ENCODE data around the gene OMP. TPM values are rescaled to one million over a fixed set of nuclear protein-coding genes. Genes with fewer than 3 reads are reported as not detected.

Gene OMP
- polyA plus RNA-seq, 3 donors: not detected

GRCh38 chr11:77082838-77083565 is 19.6 kb upstream of the OMP start:
- no peak overlapping the region for H3K27ac ChIP-seq (ENCODE audit: low read depth, low read length)
- 59 to 82% (median 66%) methylated on average over 15 of the region's 15 CpGs for WGBS, 3 donors

- WGBS, 3 donors: 90 to 96% (median 92%) methylated on average over 12 of the region's 12 CpGs
Observed at GRCh38 chr11:77083566-77084245, 18.9 kb upstream of the OMP start.

GRCh38 chr11:77084581-77085191 is 18.0 kb upstream of the OMP start:
- WGBS, 3 donors: 87 to 96% (median 94%) methylated on average over 25 of the region's 25 CpGs
- H3K27ac ChIP-seq (ENCODE audit: low read depth, low read length): no peak overlapping the region

More at GRCh38 chr11:77083566-77084245, 18.9 kb upstream of the OMP start:
- no peak overlapping the region for H3K27ac ChIP-seq (ENCODE audit: low read depth, low read length)

GRCh38 chr11:77085652-77086051 is 17.0 kb upstream of the OMP start:
- no peak overlapping the region for H3K27ac ChIP-seq (ENCODE audit: low read depth, low read length)
- WGBS, 3 donors: 91 to 93% (median 92%) methylated on average over 6 of the region's 6 CpGs

GRCh38 chr11:77086521-77087472 is 15.8 kb upstream of the OMP start:
- WGBS, 3 donors: 73 to 83% (median 75%) methylated on average over 23 of the region's 23 CpGs
- H3K27ac ChIP-seq (ENCODE audit: low read depth, low read length): no peak overlapping the region

GRCh38 chr11:77087723-77088225 is 14.9 kb upstream of the OMP start:
- no peak overlapping the region for H3K27ac ChIP-seq (ENCODE audit: low read depth, low read length)

GRCh38 chr11:77088236-77089003 is 14.2 kb upstream of the OMP start:
- no peak overlapping the region for H3K27ac ChIP-seq (ENCODE audit: low read depth, low read length)
- WGBS, 3 donors: 69 to 78% (median 77%) methylated on average over 11 of the region's 11 CpGs

More at GRCh38 chr11:77087723-77088225, 14.9 kb upstream of the OMP start:
- WGBS, 3 donors: 90 to 98% (median 94%) methylated on average over 9 of the region's 9 CpGs

GRCh38 chr11:77089004-77089545 is 13.6 kb upstream of the OMP start:
- H3K27ac ChIP-seq (ENCODE audit: low read depth, low read length): no peak overlapping the region
- WGBS, 3 donors: 82 to 92% (median 88%) methylated on average over 3 of the region's 3 CpGs

GRCh38 chr11:77090046-77090372 is 12.6 kb upstream of the OMP start:
- H3K27ac ChIP-seq (ENCODE audit: low read depth, low read length): no peak overlapping the region
- 76 to 89% (median 83%) methylated on average over 4 of the region's 4 CpGs for WGBS, 3 donors

GRCh38 chr11:77090373-77091111 is 12.1 kb upstream of the OMP start:
- no peak overlapping the region for H3K27ac ChIP-seq (ENCODE audit: low read depth, low read length)
- WGBS, 3 donors: 55 to 73% (median 55%) methylated on average over 12 to 13 of the region's 13 CpGs

GRCh38 chr11:77091146-77091940 is 11.3 kb upstream of the OMP start:
- H3K27ac ChIP-seq (ENCODE audit: low read depth, low read length): no peak overlapping the region

GRCh38 chr11:77092382-77092781 is 10.3 kb upstream of the OMP start:
- H3K27ac ChIP-seq (ENCODE audit: low read depth, low read length): no peak overlapping the region
- whole genome bisulfite sequencing, 3 donors: 59 to 70% (median 60%) methylated on average over 7 of the region's 7 CpGs

More at GRCh38 chr11:77091146-77091940, 11.3 kb upstream of the OMP start:
- WGBS, 3 donors: 28 to 30% (median 29%) methylated on average over 9 of the region's 9 CpGs

GRCh38 chr11:77093056-77093891 is 9.4 kb upstream of the OMP start:
- WGBS, 3 donors: 89 to 91% (median 89%) methylated on average over 31 to 33 of the region's 33 CpGs
- no peak overlapping the region for H3K27ac ChIP-seq (ENCODE audit: low read depth, low read length)

GRCh38 chr11:77093987-77094840 is 8.4 kb upstream of the OMP start:
- 88 to 92% (median 88%) methylated on average over 6 of the region's 6 CpGs for WGBS, 3 donors
- no peak overlapping the region for H3K27ac ChIP-seq (ENCODE audit: low read depth, low read length)
